H7 (cell line): ENCODE results near the gene PRSS57. TPM values are rescaled to one million over a fixed set of nuclear protein-coding genes. Genes with fewer than 3 reads are reported as not detected.

Experiments
- DNase-seq: peaks from one replicate; pipeline ENCODE4 v3.0.0; 2012
- H3K27me3 ChIP-seq: 2 replicates; pipeline ENCODE4 v1.6.0; 2011; ENCODE audit warnings: mild to moderate bottlenecking, low read length; ENCODE audit not compliant: control insufficient read depth, insufficient read depth
- H3K36me3 ChIP-seq: replicated peaks from 2 replicates; pipeline ENCODE4 v1.5.1; 2011; ENCODE audit warnings: low read length; ENCODE audit not compliant: control insufficient read depth, insufficient read depth
- H3K4me3 ChIP-seq: 2 replicates; pipeline ENCODE4 v1.5.1; 2011; ENCODE audit warnings: low read depth, mild to moderate bottlenecking, control low read depth, low read length, moderate library complexity; ENCODE audit not compliant: insufficient read depth
- total RNA-seq: library from RNA; depleted of rRNA; stranded (reverse); fragments of >200 nt; shearing (Covaris generic); gene quantifications from 2 replicates; pipeline ENCODE4 v1.2.3, GENCODE V29; 2014

PRSS57 gene
- total RNA-seq, 1 experiment from 2014 or later = not detected

DNA sequence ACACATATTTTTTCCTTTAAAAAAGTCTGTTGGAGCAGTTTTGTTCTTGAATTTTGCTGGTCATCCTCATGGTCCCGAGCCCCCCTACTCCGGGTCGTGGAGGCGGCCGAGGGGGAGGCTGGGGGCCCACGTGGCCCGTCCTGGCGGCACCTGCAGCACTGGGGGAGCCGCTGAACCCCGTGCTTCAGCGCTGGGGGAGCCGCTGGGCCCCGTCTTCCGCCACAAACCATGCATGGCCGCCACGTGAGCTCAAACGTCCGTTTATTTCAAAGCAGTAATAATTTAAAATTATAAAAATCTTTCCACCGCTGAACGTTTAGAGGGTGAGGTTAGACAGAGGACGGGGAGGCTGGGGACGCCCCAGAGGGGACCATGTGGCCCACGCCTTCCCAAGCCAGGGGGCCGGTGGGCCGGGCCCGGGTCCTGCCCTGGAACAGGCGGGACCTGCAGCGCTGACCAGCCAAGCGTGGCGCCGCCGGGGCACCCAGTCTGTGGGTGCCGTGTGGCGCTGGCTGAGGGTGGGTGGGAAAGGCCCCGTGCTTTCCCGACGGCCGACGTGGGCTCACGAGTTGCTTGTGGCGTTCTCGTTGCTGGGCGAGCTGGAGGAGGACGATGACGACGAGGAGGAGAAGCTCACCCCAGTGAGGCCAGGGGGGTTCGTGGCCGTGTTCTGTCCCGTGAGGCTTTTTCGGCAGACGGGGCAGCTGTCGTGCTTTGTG is 47.5 kb downstream of the PRSS57 start:
- no peaks in the 10 kb centered on the region for H3K27me3 ChIP-seq
- no peak overlapping the region for H3K4me3 ChIP-seq
- DNase-seq = no peak
- peaks cover 3% of the 10 kb centered on the region for H3K36me3 ChIP-seq

DNA sequence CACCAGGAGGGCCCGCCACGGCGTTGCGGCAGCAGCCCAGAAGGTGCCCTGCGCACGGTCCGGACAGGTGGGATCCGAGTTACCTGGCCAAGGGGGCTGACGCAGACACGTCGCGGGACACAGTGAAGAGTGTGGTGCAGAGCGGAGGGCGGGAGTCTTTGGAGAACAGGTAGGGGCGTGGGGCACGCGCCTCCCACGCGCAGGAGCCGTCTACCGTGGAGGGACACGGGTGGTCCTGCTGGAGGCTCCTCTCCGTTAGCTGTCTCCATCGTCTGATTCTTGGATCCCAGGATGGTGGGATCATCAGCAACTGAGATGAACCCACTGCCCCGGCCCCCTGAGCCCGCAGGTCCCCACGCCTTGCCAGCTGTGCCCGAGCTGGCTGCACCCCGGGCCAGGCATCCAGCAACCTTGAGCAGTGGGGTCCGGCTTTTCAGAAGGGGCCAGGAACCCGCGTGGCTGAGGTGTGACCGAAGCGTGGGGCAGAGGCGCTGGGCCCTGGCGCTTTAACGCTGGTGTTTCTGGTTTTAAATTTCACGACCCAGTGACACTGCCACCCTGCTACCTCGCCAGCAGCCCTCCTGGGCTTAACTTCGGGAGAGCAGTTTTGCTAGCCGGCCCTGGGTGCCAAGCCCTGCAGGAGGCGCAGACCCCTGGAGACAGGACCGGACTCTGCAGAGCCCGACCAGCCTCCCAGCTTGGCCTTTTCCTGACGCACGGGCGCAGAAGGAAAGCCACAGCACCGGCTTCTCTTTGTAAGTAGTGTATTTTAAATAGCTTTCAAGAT is 48.3 kb downstream of the PRSS57 start:
- Histone ChIP-seq H3K27me3 (no peaks in the 10 kb centered on the region), H3K36me3 (peaks cover 3% of the 10 kb centered on the region), H3K4me3 (no peak overlapping the region)
- no peak for DNase-seq

DNA sequence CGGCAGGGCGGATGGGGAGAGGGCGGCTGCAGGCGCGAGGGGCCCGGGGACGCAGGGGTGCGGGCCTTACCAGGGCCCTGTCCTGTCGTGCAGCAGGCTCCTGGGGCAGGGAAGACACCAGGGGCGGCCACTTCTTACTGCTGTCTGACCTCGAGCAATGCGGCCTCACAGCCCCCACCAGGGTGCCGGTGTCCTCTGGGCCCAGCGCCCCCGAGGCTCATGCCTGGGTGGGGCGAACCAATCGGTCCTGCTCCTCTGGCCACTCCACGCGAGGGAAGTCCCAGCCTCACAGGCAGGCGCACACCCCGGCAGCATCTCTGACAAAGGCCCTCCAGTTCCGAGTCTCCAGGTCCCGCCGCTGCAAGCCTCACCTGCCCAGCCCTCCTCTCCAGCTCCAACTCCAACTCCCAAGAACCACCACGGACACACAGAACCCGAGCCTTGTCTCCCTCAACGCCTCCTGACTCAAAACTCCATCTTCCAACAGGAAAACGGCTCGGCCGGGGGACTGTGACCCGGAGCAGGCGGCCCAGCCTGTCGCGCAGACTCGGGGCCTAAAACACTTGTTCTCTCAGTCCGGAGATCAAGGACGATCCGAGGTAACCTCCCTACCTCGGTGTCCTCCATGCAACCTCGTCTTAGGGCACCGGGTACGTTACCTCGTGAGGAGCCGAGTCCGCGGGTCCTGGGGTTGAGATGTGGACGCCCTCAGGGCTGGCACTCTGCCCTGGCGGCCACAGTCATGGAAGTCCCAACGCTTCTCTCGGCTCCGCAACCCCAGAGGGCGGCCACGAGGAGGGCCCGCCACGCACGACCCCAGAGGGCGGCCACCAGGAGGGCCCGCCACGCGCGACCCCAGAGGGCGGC is 49.1 kb downstream of the PRSS57 start:
- Histone ChIP-seq H3K27me3 (no peaks in the 10 kb centered on the region), H3K36me3 (peaks cover 3% of the 10 kb centered on the region), H3K4me3 (no peak overlapping the region)
- no peak for DNase-seq

DNA sequence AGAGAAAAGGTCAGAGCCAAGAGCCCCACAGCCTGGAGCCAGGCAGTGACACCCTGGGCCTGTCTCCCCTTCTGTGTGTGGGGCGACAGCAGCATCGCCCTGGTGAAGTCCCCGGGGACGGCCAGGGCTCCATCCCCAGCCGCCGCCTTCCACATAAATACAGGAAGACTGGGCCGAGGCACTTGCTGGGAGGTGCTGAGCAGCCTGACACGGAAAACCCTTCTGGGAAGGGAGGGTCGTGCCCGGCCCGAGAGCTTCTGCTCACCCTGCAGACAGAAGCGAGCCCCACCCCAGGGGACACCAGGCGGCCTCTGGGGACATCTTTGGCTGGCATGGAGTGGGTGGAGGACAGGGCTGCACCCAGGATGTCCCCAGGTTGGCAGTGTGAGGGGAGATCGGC is 50.5 kb downstream of the PRSS57 start:
- Histone ChIP-seq H3K27me3 (peaks cover 3% of the 10 kb centered on the region; the same call in 1 of the 2 replicates), H3K4me3 (no peak overlapping the region), H3K36me3 (peaks cover 3% of the 10 kb centered on the region)
- no peak for DNase-seq

DNA sequence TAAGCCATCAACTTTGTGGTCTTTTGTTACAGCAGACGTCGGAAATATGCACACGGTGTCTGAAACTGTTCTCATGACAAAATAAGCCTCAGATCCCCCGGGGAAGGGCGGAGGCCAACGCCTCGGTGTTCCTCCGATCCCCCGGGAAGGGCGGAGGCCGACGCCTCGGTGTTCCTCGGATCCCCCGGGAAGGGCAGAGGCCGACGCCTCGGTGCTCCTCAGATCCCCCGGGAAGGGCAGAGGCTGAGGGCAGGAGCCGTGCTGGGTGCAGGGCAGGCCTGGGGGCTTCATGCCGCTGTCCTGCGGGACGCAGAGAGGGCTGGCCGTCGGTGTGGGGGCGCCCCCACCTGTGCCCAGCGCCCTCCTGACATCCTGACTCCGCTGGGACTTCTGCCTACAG is 50.9 kb downstream of the PRSS57 start:
- H3K36me3 ChIP-seq = peaks cover 3% of the 10 kb centered on the region
- H3K27me3 ChIP-seq = peaks cover 4% of the 10 kb centered on the region; the same call in 1 of the 2 replicates
- H3K4me3 ChIP-seq = no peak overlapping the region
- DNase-seq = no peak

DNA sequence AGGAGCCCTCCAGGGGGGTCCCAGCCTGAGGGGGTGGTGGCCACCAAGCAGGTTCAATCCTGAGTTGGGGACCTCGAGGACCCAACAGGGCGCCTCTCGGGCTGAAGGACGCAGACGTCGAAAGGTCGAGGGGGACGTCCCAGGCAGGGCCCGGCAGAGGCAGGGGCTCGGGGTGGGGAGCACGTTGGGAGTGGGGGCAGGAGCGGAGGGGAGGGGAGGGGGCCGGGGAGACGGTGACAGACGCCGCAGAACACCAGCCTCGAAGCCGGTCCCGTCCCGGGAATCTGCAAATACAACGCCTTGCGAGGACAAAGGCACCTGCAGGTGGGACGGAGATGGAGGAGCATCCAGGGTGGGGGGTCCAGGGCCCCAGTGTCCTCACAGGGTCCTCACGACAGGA is 51.5 kb downstream of the PRSS57 start:
- peaks cover 2% of the 10 kb centered on the region; the same call in 1 of the 2 replicates for H3K36me3 ChIP-seq
- H3K27me3 ChIP-seq = peaks cover 10% of the 10 kb centered on the region
- DNase-seq = no peak
- no peak overlapping the region for H3K4me3 ChIP-seq

DNA sequence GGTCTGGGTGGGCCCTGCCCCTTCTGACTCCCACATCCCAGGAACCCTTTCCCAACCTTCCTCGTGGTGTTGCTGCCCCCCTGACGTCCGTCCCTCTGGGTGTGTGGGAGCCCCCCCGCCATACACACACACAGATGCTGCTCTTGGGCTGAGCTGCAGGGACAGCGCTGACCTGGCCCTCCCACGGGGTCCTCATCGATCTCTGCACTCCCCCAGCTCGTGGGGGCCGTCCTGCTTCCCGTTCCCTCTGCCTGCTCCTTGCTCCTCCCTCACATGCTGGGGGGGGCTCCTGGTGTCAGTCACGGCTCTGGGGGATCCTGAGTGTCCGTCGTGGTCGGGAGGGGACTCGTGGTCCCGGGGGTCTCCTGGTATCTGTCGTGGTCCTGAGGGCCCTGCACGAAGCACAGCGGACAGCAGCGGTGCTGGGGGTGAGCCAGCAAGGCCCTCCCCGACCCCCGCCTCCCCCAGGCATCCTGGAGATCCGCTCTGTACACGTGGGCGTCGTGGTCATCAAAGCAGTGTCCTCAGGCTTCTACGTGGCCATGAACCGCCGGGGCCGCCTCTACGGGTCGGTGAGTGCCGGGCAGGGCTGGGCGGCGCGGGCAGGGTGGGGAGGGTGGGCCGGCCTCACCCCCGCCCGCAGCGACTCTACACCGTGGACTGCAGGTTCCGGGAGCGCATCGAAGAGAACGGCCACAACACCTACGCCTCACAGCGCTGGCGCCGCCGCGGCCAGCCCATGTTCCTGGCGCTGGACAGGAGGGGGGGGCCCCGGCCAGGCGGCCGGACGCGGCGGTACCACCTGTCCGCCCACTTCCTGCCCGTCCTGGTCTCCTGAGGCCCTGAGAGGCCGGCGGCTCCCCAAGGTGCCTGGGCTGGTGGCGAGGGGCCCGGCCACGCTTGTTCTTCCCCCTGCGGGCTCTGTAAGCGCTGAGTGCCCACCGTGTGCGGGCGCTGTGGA is 52.2 kb downstream of the PRSS57 start:
- Histone ChIP-seq H3K4me3 (no peak overlapping the region), H3K27me3 (peaks cover 16% of the 10 kb centered on the region), H3K36me3 (no peaks in the 10 kb centered on the region; the same call in 1 of the 2 replicates)
- DNase-seq = no peak

DNA sequence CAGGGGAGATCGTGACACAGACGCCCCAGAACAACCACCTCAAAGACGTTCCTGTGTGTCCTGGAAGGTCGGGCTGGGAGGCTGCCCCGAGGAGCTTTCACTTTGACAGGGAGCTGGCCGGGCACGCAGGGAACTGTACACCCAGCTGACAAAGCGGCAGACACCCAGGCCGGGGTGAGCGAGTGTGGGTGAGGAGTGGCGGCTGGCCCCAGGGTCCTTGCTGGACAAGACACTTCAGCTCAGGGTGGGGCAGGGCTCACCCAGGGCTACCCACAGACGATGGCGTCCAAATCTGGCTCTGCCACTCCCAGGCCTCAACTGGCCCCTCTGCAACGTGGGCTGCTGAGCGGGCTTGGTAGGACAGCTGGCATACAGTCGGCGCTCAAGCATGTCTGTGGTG is 53.5 kb downstream of the PRSS57 start:
- Histone ChIP-seq H3K36me3 (no peaks in the 10 kb centered on the region), H3K27me3 (peaks cover 16% of the 10 kb centered on the region), H3K4me3 (no peak overlapping the region)
- DNase-seq = no peak

DNA sequence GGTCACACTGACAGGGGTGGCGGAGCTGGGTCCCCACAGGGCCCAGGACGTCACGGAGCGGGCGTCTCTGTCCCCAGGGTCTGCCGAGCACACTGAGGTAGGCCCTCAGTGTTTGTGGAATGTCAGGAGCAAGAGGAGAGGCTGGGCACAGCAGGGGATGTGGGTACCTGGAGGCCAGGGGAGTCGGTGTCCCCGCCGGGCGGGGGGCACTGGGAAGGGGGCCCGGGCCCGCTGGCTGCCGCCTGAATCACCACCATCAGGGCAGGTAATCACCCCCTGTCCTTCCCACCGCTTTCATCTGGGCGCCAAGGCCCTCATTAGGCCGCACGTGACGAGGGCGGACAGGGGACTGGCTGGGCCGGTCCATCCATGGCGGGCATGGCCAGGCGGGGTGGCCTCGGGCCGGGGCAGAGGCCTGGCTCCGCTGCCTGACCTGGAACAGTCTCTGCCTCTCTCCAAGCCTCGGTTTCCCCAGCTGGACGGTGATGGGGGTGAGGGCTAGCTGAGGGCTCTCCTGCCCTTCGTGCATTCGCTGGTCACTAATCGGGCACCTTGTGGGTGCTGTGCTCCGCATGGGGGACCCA is 54.6 kb downstream of the PRSS57 start:
- H3K27me3 ChIP-seq = peaks cover 16% of the 10 kb centered on the region
- no peak overlapping the region for H3K4me3 ChIP-seq
- H3K36me3 ChIP-seq = no peaks in the 10 kb centered on the region
- DNase-seq = no peak

DNA sequence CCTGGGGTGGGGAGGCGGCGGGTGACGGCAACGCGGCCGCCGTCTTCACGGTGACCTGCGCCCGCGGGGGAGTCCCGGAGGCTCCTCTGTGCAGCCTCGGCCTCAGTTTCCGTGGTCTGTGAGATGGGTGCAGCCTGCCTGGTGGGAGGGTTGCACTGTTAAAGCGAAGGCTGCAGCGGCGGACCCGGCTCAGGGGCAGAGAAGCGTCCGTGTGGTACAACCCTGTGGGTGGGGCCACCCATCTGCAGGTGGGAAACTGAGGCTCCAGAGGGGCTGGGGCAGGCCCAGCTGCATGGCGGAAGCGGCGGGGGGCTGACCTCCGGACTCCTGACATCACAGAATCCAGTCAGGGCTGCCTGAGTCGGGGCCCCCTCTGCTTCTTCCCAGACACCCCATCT is 55.1 kb downstream of the PRSS57 start:
- no peak for DNase-seq
- Histone ChIP-seq H3K36me3 (no peaks in the 10 kb centered on the region), H3K27me3 (peaks cover 16% of the 10 kb centered on the region), H3K4me3 (peak overlapping the region; percentile 34; the same call in 1 of the 2 replicates)

DNA sequence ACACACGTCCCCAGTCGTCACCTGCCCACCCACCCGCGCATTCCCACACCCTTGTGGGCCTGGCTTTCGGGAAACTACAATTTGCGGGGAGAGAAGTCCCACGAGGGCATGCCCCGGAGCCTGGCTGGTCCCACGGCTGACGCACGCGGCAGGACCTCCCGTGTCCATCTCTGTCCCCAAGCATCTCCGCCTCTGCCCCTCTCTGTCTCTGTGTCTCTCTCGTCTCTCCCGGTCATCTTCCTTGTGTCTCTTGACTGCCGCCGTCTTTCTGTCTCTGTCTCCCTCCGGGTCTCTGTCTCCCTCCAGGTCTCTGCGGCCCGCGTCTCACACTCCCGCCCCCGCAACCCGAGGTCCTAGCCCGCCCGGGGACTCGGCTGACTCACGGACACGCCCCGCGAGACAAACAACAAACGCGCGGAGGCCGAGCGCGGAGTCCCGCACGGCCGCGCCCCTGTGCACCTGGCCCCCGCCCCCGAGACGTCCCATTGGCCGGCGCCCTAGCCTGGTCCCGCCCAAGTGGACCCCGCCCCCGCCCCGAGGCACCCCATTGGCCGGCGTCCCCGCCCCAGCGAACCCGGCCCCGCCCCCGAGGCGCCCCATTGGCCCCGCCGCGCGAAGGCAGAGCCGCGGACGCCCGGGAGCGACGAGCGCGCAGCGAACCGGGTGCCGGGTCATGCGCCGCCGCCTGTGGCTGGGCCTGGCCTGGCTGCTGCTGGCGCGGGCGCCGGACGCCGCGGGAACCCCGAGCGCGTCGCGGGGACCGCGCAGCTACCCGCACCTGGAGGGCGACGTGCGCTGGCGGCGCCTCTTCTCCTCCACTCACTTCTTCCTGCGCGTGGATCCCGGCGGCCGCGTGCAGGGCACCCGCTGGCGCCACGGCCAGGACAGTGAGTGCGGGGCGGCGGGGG is 55.7 kb downstream of the PRSS57 start, which contains the start of gene FGF22:
FGF22 (plus strand) TSS at position 627 of the 908 bp plus-strand sequence; CDS start at position 674, 47 bp downstream.
- H3K27me3 ChIP-seq = peaks cover 16% of the 10 kb centered on the region
- H3K4me3 ChIP-seq = peak within 1 kb of the TSS; percentile 38
- peak; percentile 100 for DNase-seq
- H3K36me3 ChIP-seq = no peaks in the 10 kb centered on the region

DNA sequence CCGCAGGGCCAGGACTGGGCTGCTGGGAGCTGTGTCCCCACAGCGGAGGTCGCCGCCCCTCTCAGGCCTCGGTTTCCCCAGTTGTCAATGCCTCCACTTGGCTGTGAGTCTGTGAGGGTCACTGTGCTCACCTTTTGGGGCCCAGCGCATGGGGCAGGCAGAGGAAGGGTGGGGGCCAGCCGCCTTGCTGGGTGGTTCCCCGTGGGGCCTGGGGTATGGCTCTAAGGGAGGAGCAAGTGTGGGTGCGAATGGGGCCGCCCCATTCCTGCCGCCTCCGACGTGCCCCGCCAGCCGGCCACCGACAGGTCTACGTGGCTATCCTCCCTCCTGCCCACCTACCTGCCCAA is 56.4 kb downstream of the PRSS57 start:
- Histone ChIP-seq H3K36me3 (no peaks in the 10 kb centered on the region), H3K4me3 (no peak overlapping the region), H3K27me3 (peaks cover 16% of the 10 kb centered on the region)
- no peak for DNase-seq
